Stimulated activated CD4-positive, alpha-beta T cell treated with anti-CD3 and anti-CD28 coated beads, TNF-alpha, amount 100 ng/mL, for 48 hours (primary cell): ENCODE measurements around the gene SRCAP.
"Not testable (repeated sequence)": the region's sequence is repeated elsewhere in the genome, so short reads cannot be mapped to it uniquely, and the experiment has no call there.

Experiments used
- DNase-seq, 3 donors: peaks; one replicate each; pipeline ENCODE4 v3.0.0-alpha.2; 2020; ENCODE audit warnings: low read depth in 3 of 3

SRCAP gene

GRCh38 chr16:30663820-30664219 is 35.2 kb upstream of the SRCAP start:
- no peak for DNase-seq

DNA sequence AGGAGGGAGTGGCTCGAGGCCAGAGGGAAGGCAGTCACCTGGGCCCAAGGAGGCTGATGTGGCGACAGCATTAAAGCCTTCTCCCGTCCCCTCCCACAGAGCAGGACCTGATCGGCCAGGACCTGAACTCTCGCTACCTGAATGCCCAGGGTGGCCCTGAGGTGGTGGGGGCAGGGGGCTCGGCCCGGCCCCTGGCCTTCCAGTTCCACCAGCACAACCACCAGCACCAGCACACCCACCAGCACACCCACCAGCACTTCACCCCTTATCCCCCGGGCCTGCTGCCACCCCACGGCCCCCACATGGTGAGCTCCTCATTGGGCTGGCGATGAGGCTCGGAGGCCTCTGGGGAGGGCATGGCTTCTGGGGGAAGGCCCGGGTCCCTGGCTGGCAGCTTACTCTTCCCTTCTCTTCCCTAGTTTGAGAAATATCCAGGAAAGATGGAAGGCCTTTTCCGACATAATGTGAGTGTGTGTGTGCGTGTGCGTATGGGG is 34.3 kb upstream of the SRCAP start:
- DNase-seq = no peak

DNA sequence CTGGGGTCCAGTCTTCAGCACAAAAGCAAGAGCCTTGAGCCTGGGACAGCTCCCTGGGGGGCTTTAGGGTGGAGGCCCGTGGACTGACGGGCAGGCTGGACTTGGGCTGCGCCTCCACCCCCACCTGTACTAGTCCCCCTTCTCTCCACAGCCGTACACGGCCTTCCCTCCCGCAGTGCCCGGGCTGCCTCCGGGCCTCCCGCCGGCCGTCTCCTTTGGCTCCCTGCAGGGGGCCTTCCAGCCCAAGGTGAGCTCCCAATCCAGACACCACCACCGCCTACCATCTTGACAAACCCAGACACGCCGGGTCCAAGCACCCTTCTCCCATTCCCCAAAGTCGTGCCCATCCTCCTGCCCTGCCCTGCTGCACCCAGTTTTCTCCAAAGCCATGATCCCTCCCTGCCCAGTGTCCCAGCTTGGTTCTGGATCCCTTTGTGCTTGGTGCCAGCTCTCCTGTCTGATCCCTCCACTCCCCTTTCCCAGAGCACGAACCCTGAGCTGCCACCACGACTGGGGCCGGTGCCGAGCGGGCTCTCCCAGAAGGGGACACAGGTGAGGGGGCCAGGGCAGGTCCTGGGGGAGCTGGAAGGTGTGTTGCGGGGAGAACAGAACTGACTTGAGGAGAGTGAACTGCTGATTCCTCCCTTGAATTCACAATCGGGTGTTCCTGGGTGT is 33.7 kb upstream of the SRCAP start:
- no peak for DNase-seq

- no peak for DNase-seq
Measured at GRCh38 chr16:30665830-30666190, 33.2 kb upstream of the SRCAP start.

DNA sequence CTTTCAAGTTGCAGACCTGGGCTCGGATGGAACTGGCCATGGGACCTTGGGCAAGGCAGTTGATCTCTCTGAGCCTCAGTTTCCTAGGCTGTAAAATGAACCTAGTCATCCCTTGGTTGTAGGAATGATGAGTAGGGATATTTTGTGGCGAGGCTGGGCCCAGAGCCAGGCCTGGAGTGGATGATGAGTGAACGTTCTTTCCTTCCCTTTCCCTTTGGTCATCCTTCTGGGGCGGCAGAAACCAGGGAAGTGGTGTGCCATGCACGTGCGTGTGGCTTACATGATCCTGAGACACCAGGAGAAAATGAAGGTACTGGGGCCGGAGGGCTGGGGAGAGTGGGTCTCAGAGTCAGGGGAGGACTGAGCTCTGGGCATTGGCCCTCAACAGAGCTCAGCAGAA is 32.3 kb upstream of the SRCAP start:
- no peak for DNase-seq

DNA sequence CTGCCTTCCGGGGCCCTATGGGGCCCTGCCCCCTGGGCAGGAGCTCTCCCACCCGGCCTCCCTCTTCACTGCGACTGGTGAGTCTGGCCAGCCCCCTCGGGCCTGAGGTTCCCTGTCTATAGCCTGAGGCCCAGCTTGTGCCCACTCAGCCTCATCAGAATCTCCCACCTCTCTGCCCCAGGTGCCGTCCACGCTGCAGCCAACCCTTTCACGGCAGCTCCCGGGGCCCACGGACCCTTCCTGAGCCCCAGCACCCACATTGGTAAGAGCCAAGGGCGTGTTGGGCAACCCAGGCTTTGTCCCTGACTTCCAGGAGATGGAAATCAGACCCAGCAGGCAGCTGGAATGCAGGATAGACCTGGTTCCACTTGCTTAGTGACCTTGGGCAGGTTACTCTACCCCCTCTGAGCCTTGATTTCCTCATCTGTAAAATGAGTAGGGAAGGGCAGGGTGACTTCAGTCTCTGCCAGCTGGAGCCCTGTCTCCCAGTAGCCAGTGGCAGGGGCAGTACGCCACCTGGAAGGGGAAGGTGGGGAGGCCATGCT is 31.5 kb upstream of the SRCAP start:
- DNase-seq = no peak

GRCh38 chr16:30668393-30668792 is 30.6 kb upstream of the SRCAP start:
- no peak for DNase-seq

DNA sequence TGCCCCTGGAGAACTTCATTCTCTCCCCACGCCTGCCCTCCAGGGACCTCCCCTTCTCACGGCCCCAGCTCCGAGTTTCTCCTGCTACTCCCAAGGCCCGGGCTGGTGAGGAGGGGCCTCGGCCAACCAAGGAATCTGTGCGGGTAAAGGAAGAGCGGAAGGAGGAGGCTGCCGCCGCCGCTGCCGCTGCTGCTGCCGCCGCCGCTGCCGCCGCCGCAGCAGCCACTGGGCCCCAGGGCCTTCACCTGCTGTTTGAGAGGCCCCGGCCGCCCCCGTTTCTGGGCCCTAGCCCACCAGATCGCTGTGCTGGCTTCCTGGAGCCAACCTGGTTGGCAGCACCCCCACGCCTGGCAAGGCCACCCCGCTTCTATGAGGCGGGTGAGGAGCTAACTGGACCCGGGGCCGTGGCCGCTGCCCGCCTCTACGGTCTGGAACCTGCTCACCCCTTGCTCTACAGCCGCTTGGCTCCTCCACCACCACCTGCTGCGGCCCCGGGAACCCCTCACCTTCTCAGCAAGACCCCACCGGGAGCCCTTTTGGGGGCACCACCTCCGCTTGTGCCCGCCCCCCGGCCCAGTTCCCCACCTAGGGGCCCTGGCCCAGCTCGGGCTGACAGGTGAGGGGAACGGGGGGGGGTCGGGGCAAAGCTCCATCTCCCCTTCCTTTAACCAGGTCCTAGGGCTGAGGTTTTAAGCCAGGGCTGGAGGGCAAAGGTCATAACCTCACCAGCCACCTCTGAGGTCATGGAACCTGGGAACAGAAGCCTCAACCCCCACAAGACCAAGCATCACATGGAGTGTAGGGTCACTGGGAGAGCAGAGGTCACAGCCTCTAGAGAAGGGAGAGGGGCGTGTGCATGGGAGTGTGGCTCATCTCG is 29.7 kb upstream of the SRCAP start:
- DNase-seq = no peak

DNA sequence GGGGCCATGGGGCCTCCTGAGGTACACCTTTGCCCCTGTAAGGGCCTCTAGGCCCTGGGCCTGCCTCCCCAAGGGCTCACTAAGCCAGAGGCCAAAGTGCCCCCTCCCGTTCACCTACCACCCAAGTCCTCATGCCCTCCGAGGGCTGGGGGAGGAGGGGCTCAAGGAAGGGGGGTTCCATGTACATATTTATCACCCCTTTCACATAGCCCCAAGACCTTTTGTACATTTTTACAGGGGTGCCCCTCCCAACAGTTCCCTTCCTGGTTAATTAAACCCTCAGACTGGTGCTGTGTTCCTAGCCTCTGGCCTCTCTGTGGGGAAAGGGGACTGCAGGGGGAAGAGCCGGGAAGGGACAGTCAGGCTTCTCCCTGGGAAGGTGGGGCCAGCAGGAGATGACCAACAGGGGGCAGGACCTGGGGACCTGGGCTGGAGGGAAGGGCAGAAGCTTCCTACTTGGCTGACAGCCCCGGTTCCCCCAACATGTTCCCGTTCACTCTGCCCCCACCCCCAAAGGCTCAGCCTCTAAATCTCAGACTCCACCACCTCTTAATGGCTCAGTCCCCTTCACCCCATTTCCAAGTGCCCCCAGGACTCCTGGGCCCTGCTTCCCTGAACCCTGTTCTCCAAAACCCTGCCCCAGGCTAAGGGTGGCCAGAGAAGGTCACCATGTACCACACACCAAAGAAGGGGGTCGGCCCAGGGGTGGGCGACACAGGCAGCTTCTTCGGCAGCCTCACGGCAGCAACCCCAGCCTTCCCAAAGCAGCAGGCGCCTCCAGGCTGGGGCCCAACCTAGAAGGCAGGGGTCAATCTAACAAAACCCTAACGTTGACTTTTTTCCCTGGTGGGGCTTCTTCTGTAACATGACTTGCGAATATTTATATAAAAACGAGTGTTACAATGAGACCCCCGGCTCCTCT is 28.8 kb upstream of the SRCAP start:
- no peak for DNase-seq

- DNase-seq = no peak
Measured at GRCh38 chr16:30675143-30675542, 23.8 kb upstream of the SRCAP start.

DNA sequence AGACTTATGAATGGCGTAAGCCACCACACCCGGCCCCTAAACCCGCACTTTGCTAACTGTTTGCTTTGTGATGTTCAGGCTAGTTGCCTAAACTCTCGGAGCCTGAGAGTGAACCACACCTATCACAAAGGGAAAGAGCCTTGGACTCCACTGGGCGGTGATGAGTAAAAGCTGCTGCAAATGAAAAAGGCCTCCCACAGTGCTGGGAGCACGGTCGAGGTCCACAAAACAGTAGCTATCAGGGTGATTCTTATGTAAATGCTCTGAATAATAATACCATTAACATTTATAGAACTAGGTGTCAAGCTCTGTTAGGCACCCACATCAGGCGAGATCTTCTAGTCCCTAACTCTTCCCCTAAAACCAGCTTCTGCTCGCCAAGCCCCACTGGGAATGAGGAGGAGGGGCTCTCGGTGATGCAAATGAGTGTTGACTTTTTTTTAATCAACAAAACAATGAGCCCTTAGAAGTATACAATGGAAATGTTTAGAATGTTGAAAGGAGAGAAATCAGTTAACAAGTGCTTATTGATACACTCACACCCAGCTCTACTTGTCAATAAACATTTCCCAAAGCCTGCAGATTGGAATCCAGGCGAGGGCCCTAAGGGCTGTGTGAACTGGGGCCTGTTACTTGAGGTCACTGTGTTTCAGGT is 20.9 kb upstream of the SRCAP start:
- no peak for DNase-seq

- DNase-seq = no peak
Measured at GRCh38 chr16:30678586-30678970, 20.4 kb upstream of the SRCAP start.

DNA sequence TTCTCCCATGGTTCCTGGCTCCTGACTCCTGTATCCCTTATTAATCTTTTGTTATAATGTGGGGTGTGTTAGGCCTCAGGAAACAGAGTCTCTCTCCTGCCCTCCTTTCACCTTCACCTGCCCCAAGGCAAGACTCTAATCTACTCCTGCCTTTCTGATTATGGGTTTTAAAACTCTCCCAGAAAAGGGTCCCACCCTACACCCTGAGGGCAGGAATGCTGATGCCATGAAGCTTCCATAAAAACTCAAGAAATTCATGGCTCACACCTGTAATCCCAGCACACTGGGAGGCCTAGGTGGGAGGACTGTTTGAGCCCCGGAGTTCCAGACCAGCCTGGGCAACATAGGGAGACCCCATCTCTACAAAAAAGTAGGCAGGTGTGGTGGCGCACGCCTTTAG is 18.6 kb upstream of the SRCAP start:
- no peak for DNase-seq

- DNase-seq = no peak
Measured at GRCh38 chr16:30688701-30689100, 10.3 kb upstream of the SRCAP start.

DNA sequence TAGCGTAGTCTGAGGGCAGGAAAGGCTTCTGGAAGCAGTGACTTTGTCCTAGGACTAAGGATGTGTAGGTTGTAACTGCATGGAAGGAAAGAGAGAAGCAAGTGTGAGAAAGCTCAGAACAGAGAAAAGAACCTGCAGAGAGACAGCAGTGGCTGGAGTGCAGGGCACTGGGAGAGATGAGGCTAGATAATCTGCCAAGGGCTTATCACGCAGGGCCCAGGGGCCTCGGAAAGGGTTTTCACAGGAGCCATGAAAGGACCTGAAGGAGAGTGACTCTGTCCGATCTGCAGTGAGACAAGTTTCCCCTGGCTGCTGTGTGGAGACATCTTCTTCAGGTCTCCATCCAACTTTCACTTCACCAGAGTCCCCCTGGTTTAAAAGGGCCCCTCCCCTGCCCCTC is 7.1 kb upstream of the SRCAP start:
- DNase-seq = no peak

GRCh38 chr16:30692396-30693064 is 6.4 kb upstream of the SRCAP start:
- no peak for DNase-seq

DNA sequence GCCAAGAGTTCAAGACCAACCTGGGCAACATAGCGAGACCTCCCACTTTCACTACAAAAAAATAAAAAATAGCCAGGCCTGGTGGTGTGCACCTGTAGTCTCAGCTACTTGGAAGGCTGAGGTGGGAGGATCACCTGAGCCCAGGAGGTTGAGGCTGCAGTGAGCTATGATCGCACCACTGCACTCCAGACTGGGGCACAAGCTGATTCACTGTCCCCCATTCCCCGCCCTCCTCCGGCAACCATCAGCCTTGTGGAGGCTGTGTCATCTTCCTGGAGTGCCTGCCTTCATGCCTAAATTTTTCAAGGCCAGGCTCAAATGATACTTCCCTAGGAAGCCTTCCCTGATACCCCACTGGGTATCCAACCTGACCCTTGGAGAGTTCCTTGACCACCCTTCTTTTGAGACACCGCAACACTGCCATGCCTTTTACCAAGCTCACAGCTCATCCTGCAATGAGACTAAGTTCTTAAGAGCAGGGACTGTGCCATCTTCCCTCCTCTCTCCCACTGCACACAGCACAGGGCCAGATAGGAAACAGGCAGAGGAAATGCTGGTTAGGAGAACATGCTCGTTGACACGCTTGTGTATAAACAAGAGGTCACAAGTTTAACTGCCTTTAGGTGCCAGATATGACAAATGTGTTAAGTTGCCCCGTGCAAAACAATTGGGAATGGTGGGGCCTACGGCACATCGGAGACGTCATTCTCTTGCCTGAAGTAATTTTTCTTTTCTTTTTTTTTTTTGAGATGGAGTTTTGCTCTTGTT is 3.9 kb upstream of the SRCAP start:
- no peak for DNase-seq

DNA sequence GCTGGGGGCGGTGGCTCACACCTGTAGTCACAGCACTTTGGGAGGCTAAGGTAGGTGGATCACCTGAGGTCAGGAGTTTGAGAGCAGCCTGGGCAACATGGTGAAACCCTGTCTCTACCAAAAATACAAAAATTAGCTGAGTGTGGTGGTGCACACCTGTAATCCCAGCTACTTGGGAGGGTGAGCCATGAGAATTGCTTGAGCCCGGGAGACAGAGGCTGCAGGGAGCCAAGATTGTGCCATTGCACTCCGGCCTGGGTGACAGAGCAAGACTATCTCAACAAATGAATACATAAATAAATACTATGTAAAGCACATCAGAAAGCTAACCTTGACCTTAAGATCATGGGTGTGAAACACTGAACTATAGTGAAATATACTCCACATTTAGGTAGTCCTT is 2.3 kb upstream of the SRCAP start:
- DNase-seq = not testable (repeated sequence)

DNA sequence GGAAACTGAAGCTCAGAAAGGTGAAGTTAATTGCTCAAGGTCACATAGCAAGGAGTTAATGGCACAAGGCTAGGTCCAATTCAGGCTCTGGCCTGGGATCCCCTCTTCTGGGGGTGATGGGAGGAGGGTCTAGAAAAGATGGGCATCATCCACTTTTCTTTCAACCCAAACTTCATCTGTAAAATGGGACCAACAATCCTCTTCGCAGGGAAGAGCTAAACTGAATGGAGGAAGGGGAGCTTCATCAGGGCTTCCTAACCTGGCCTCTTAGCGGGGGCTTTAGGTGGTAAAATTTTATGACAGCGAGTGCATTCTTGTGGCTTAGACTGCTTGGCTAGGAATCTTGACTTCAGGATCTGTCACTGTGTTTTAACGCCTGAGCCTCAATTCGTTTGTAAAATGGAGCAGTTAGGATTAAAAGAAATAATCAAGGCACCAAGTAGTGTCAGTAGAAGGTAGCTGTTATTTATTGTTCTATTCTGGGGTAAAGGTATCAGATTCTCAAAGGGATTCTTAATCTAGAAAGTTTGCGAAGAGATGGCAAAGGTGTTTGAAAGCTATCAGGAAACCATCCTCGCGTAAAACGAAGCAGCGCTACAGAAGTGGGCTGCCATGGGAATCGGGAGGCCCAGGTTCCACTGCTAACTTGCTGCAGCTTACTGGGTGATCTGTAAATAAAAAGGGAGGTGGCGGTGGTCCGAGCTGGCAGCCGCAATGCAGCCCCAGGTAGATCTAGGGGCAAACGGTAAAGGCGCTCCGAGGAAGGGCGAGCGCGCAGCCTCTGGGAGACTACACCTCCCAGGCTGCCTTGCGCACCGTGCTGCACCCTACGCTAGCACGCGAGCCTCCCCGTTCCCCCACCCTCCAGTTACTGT is 1.5 kb upstream of the SRCAP start:
- DNase-seq = no peak
